Measurements from ENCODE around the gene ACADSB.

GRCh38 chr10:123096452-123096851, 87.6 kb downstream of the ACADSB start:
- TF ChIP-seq CTCF (conservative IDR thresholded peaks at IDR 0.05), result no peak
- TF ChIP-seq EZH2 (IDR thresholded peaks at IDR 0.05; ENCODE audit: low read depth), result no peak
